ENCODE data around the gene EIF3A.
A peak's percentile ranks its signal among the peaks of the same experiment; 100 is the strongest.
"Not testable (repeated sequence)": the region's sequence is repeated elsewhere in the genome, so short reads cannot be mapped to it uniquely, and the experiment has no call there.

EIF3A gene

GRCh38 chr10:119049361-119049760 lies 31.3 kb downstream of the EIF3A start:
- ATAC-seq (no peak), DNase-seq (no peak)

DNA sequence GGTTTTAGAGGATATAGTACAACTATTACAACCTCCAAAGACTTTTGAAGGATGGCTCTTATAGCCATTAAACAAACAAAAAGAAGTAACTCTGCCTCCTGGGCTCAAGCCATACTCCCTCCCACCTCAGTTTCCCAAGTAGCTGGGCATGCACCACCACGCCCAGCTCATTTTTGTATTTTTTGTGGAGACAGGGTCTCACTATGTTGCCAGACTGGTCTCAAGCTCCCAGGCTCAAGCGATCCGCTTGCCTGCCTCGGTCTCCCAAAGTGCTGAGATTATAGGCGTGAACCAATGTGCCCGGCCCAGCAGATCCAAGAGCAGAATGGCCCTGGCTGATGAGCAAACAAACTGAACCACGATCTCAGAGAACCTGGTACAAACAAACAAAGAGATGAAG lies 35.1 kb downstream of the EIF3A start:
- DNase-seq: no peak
- ATAC-seq: no peak

DNA sequence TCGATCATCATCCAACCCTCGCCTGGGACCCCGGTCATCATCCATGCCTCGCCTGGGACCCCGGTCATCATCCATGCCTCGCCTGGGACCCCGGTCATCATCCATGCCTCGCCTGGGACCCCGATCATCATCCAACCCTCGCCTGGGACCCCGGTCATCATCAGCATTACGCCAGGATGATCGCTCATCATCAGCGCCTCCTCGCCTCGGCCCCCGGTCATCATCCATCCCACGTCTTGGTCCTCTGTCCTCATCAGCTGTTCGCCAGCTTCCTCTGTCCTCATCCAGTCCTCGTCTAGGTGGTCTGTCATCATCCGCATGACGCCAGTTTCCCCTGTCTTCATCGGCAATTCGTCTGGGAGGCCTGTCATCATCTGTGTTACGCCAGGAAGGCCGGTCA lies 38.4 kb downstream of the EIF3A start:
- no peak for DNase-seq
- no peak for ATAC-seq

- no peak for DNase-seq
- no peak for ATAC-seq
These were observed 39.3 kb downstream of the EIF3A start for GRCh38 chr10:119041326-119041725.

DNA sequence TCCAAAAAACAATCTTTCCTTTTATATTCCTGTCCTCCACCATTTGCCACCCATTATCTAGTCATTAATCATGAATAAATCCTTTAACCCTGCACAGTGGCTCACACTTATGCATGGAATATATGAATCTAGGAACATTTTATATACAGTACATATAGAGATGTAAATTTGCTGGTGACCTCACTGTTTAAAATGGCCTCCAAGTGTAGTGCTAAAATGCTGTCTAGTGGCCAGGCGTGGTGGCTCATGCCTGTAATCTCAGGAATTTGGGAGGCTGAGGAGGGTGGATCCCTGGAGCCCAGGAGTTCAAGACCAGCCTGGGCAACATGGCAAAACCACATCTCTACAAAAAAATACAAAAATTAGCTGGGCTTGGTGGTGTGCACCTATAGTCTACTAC lies 41.5 kb downstream of the EIF3A start:
- ATAC-seq (no peak), DNase-seq (no peak)

- ATAC-seq: no peak
- no peak for DNase-seq
These were observed 49.0 kb downstream of the EIF3A start for GRCh38 chr10:119031496-119032059.

DNA sequence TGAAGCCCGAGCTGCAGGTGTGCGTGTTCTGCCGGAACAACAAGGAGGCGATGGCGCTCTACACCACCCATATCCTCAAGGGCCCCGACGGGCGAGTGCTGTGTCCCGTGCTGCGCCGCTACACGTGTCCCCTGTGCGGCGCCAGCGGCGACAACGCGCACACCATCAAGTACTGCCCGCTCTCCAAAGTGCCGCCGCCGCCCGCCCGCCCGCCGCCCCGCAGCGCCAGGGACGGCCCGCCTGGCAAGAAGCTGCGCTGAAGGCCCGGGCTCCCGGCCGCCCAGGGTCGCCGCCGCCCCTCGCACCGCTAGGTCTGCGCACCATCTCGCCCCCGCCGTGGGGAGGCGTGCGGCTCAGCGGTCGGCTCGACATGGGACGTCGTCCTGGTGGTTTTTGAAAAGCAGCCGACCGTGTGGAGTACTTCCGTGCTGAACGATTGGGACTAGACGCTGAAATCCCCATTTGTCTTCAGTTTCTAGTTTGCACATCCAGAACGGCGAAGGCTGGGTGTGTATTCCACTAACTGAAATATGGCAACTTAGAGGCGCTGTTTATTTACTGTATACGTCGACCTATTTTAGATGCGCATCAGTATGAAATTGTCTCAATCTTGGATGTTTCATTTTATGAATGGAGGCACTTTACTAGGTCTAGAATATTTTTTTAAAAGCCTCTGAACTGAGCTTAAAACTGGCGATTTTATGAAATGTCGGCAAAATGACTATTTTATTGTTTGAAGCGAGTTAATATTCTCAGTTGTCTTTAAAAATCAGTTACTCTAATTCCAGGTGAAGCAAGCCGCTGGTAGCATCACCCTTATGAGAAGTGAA lies 50.0 kb downstream of the EIF3A start:
- DNase-seq: peak; percentile 60
- peak; percentile 68 for ATAC-seq

DNA sequence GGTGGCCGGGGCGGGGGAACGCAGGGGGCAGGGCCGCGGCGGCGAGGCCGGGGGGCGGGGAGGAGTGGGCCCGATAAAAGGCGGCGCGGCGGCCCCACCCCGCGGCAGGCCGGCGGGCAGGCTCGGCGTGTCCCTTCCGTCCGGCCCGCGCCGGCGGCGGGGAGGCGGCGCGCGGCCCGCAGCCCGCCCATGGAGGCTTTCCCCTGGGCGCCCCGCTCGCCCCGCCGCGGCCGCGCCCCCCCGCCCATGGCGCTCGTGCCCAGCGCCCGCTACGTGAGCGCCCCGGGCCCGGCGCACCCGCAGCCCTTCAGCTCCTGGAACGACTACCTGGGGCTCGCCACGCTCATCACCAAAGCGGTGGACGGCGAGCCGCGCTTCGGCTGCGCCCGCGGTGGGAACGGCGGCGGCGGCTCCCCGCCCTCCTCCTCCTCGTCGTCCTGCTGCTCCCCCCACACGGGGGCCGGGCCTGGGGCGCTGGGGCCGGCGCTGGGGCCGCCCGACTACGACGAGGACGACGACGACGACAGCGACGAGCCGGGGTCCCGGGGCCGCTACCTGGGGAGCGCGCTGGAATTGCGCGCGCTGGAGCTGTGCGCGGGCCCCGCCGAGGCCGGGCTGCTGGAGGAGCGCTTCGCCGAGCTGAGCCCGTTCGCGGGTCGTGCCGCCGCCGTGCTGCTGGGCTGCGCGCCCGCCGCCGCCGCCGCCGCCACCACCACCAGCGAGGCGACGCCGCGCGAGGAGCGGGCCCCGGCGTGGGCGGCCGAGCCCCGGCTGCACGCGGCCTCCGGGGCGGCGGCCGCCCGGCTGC lies 50.8 kb downstream of the EIF3A start, which contains the start of gene NANOS1:
TSS of gene NANOS1 (plus strand) at position 102 of the 808 bp plus-strand sequence. CDS start at position 190, 88 bp downstream.
- ATAC-seq (peak; percentile 26), DNase-seq (peak; percentile 37)

- ATAC-seq (peak; percentile 73), DNase-seq (peak; percentile 81)
These were observed 51.6 kb downstream of the EIF3A start for GRCh38 chr10:119028900-119029612.

DNA sequence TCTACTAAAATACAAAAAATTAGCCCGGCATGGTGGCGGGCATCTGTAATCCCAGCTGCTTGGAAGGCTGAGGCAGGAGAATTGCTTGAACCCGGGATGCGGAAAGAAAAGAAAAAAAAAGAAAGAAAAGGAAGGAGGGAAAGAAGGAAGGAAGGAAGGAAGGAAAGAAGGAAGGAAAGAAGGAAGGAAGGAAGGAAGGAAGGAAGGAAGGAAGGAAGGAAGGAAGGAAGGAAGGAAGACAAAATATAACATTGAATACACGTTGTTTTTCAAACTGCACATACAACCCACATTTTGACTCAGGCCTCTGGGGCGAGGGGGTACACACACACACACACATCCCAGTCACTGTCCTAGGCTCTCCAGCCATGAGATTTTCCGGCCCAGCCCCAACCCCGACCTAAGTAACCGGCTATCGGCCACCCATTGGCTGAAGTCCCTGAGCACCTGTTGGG lies 52.1 kb downstream of the EIF3A start:
- ATAC-seq, DNase-seq: not testable (repeated sequence)

GRCh38 chr10:119026301-119027110 lies 54.1 kb downstream of the EIF3A start:
- no peak for ATAC-seq

DNA sequence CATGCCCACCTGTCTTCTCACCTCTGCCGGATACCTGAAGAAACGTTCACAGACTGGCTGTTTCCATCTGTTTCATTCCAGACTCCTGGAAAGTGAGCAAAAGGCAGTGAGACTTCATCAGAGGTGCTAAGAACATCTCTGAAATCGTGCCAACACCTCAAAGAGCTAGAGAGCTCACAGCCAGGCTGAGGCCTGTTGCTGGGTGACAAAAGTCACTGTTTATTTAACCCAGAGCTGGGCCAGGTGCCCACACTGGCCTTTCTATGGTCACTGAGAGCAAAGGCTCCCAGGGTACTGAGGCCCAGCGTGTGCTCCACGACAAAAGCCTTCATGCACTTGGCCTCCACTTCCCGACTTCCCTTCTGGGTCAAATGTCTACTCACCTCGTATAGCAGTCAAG lies 54.8 kb downstream of the EIF3A start:
- no peak for DNase-seq
- ATAC-seq: no peak

More at GRCh38 chr10:119026301-119027110, 54.1 kb downstream of the EIF3A start:
- no peak for DNase-seq

- DNase-seq (no peak), ATAC-seq (no peak)
These were observed 55.3 kb downstream of the EIF3A start for GRCh38 chr10:119025336-119025735.

DNA sequence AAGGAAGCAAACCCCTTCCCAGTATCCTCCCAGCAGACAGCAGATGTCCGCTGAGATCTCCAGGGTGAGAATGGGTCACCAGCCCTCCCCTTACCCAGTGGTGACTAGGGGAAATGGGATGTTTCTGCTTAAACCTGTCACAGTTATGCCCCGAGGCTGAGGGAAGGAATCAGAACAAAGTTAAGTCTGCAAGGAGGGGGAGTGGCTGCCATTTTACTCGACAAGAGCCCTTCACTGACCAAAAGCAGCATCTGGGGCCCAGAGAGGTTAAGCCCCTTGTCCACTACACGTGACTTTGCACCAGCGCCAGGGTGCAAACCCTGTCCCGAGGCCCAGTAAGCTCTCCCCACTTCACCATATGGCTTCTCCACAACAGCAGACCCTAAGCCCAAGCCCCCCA lies 55.7 kb downstream of the EIF3A start:
- ATAC-seq (no peak), DNase-seq (no peak)

DNA sequence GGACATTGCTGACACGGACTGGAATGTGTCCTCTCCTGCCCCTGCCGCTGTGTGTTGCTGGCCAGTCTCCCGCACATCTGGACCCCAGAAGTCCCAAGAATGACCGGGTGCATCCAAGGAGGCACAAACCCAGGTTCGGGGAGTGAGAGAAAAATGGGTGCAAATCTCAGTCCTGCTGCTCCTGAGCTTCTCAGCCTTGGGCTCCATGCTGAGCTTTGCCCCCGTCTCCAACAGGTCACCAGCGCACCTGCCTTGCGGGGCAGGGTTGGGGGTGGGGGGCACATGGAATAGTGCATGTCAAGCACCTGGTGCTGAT lies 57.1 kb downstream of the EIF3A start:
- ATAC-seq (no peak), DNase-seq (no peak)

DNA sequence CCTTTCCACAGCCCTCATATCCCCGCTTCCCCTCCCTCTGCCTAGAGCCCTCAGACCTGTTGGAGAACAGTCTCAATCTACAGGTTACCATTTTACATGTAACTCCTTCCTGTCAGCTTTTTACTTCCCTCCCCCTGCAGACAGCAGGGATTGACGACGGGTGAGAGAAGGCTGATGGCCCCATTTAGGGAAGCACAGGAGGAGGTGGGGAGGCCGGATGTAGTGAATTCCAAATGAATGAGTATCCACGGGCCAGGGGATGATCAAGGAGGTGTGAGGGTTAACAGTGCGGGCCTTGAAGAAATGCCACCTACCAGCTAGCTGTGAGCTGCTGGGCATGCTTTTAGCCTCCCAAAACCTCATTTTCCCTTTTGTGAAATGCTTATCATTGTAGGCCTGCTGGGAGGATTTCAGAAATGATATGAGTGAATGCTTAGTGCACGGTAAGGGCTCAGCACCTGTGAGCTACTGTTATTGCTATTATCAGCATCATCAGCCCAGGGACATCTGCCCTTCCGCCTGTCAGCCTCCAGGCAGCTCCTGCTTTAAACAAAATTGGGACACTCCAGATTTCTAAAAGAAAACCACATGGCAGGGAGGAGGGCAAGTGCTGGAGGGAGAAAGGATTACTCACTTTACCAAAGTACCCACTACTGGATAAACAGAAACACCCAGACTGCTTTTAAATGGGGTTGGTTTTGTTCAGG lies 57.6 kb downstream of the EIF3A start:
- no peak for DNase-seq
- no peak for ATAC-seq

DNA sequence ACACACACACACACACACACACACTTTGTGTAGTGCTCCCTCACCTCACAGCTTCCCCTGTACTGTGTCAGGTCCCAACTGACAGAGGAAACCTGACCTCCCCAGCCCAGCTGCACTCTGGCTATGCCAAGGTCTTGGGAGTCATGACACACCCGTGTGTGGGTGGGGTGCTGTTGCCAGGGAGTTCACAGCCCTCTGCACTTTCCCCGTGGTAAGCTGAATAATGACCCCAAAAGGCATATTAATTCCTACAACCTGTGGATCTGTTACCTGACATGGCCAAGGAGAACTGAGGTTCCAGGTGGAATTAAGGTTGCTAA lies 60.0 kb downstream of the EIF3A start:
- DNase-seq: peak; percentile 42
- ATAC-seq: peak; percentile 79

DNA sequence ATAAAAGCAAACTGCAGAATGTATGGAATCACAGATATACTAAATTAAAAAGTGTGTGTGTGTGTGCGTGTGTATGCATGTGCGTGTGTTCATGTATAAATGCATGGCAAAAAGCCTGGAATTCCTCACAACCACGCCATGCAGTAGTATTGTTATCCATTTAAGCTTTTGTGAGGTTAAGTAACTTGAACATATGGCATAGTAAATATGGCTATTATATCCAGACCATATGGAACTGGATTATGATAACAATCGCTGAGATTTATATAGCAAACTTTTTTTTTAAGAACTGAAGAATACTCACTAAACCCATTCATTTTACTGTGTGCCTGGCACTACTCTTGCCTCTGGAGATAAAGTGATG lies 73.4 kb downstream of the EIF3A start:
- DNase-seq (no peak), ATAC-seq (no peak)

- ATAC-seq (no peak), DNase-seq (no peak)
These were observed 74.0 kb downstream of the EIF3A start for GRCh38 chr10:119006451-119007210.

DNA sequence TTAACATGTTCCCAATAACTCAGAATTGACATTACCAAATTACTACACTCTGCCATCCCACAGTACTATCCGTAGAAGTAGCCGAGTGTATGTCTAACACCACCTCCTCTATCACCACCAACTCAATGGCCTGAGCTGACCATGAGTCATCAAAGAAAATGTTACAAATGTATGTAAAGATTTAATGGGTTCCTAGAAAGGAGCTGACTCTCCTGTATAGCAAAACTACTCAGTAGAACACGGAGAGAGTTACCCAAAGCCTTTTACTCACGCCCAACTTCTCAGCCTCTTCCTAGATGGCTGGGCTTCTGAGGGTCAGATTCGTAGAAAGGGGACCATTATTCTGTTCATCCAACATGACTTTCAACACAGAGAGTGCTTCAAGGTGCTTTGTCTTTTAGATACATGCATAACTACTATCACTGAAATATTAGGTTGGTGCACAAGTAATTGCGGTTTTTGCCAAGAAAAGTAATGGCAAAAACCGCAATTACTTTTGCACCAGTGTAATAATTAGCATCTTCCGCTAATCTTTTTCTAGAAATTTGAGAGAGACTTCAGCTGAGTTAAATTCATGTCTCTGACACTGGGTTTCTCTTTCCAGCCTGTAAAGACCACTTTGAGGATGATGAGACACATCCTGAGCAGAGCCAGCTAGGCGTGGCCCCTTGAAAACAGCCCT lies 75.1 kb downstream of the EIF3A start:
- no peak for ATAC-seq
- no peak for DNase-seq
